ENCODE measurements around the gene KIFC3.

DNA sequence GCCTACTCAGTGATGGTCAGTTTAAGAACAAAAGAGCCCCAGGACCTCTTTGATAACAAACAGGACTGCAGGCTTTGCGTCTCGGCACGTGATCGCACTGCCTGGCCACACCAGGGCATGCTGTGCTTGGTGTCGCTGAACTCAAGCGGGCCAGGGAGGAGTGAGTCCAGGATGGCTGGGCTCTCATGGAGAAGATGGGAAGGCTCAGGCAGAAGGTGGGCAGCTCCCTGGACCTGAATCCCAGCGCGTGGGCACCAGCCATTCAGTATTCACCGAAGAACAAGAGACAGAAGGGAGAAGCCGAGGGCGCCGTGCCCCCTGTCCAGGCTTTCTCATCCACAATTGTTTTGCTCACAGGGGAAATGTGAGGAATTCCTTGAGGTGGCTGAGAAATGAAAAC lies 54.8 kb downstream of the KIFC3 start:
- TF ChIP-seq TAF1 (IDR thresholded peaks at IDR 0.05; ENCODE audit: borderline replicate concordance, insufficient read depth, low read length) (no peak), POLR2AphosphoS5 (IDR thresholded peaks at IDR 0.05; ENCODE audit: low read depth, low read length) (no peak), SIN3A (IDR thresholded peaks at IDR 0.05; ENCODE audit: borderline replicate concordance, insufficient read depth, low read length) (no peak)
- TF ChIP-seq, protein P1, sequence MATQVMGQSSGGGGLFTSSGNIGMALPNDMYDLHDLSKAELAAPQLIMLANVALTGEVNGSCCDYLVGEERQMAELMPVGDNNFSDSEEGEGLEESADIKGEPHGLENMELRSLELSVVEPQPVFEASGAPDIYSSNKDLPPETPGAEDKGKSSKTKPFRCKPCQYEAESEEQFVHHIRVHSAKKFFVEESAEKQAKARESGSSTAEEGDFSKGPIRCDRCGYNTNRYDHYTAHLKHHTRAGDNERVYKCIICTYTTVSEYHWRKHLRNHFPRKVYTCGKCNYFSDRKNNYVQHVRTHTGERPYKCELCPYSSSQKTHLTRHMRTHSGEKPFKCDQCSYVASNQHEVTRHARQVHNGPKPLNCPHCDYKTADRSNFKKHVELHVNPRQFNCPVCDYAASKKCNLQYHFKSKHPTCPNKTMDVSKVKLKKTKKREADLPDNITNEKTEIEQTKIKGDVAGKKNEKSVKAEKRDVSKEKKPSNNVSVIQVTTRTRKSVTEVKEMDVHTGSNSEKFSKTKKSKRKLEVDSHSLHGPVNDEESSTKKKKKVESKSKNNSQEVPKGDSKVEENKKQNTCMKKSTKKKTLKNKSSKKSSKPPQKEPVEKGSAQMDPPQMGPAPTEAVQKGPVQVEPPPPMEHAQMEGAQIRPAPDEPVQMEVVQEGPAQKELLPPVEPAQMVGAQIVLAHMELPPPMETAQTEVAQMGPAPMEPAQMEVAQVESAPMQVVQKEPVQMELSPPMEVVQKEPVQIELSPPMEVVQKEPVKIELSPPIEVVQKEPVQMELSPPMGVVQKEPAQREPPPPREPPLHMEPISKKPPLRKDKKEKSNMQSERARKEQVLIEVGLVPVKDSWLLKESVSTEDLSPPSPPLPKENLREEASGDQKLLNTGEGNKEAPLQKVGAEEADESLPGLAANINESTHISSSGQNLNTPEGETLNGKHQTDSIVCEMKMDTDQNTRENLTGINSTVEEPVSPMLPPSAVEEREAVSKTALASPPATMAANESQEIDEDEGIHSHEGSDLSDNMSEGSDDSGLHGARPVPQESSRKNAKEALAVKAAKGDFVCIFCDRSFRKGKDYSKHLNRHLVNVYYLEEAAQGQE (IDR thresholded peaks at IDR 0.05; ENCODE audit: insufficient read depth in 1 of 2, low read depth in 2 of 2, low read length in 2 of 2) = no peak

Data from PFSK-1 (cell line).